Fibroblast of lung (primary cell): ENCODE data around the gene ETFA.

Experiments
- CTCF ChIP-seq, 2 donors: IDR thresholded peaks in 1 of 2; conservative IDR thresholded peaks in 1 of 2; 1 replicate in 1 of 2; 2 replicates in 1 of 2; pipeline ENCODE4 v1.5.1; 2011 to 2012; ENCODE audit warnings: low read length in 2 of 2, control low read depth in 1 of 2, inconsistent platforms in 1 of 2, low read depth in 1 of 2, mild to moderate bottlenecking in 1 of 2
- EZH2 ChIP-seq: IDR thresholded peaks from 2 replicates; pipeline ENCODE4 v1.5.1; 2012; ENCODE audit warnings: low read length, control low read depth, mild to moderate bottlenecking; ENCODE audit errors: missing control alignments

- TF ChIP-seq CTCF (conservative IDR thresholded peaks at IDR 0.05 in 1 of 2, IDR thresholded peaks at IDR 0.05 in 1 of 2; ENCODE audit: low read depth in 1 of 2, low read length in 2 of 2) (no peak), EZH2 (no peak)
These were observed 126.6 kb downstream of the ETFA start for GRCh38 chr15:76184650-76185035.
